ES-I3 (cell line): ENCODE measurements around the gene ATP13A1.
"Not testable (repeated sequence)": the region's sequence is repeated elsewhere in the genome, so short reads cannot be mapped to it uniquely, and the experiment has no call there.

Experiments
- H3K36me3 ChIP-seq: 2 replicates; pipeline ENCODE4 v1.6.1; 2013; ENCODE audit warnings: mild to moderate bottlenecking, low read length, control low read depth, moderate library complexity; ENCODE audit not compliant: insufficient read depth
- H3K4me1 ChIP-seq: 2 replicates; pipeline ENCODE4 v1.6.1; 2013; ENCODE audit warnings: mild to moderate bottlenecking, control low read depth, low read length; ENCODE audit not compliant: insufficient read depth
- H3K9ac ChIP-seq: 2 replicates; pipeline ENCODE4 v1.6.1; 2013; ENCODE audit warnings: low read depth, mild to moderate bottlenecking, low read length, moderate library complexity
- H3K9me3 ChIP-seq: 2 replicates; pipeline ENCODE4 v1.6.1; 2013; ENCODE audit warnings: mild to moderate bottlenecking, low read length, moderate library complexity; ENCODE audit not compliant: control insufficient read depth, insufficient read depth

ATP13A1 gene

GRCh38 chr19:19679176-19680073 is 15.9 kb upstream of the ATP13A1 start:
- Histone ChIP-seq H3K4me1 (no peaks in the 10 kb centered on the region), H3K9me3 (peaks cover 34% of the 10 kb centered on the region), H3K9ac (no peak overlapping the region), H3K36me3 (peaks cover 37% of the 10 kb centered on the region)

GRCh38 chr19:19677579-19677978 is 14.1 kb upstream of the ATP13A1 start:
- H3K9me3 ChIP-seq = peaks cover 34% of the 10 kb centered on the region
- no peaks in the 10 kb centered on the region for H3K4me1 ChIP-seq
- no peak overlapping the region for H3K9ac ChIP-seq
- H3K36me3 ChIP-seq = peaks cover 37% of the 10 kb centered on the region

DNA sequence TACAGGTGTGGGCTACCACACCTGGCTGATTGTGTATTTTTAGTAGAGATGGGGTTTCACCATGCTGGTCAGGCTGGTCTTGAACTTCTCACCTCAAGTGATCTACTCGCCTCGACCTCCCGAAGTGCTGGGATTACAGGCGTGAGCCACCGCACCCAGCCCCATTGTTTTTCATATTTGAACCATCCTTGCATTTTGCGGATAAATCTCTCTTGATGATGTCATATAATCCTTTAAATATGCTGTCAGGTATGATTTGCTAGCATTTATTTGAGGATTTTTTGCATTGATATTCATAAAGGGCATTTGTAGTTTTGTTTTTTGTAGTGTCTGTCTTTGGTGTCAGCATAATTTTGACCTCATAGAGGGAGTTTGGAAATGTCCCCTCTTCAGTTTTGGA is 10.8 kb upstream of the ATP13A1 start:
- Histone ChIP-seq H3K36me3 (peaks cover 27% of the 10 kb centered on the region), H3K9ac (no peak overlapping the region), H3K9me3 (peaks cover 23% of the 10 kb centered on the region), H3K4me1 (peaks cover 4% of the 10 kb centered on the region; the same call in 1 of the 2 replicates)

- peaks cover 14% of the 10 kb centered on the region for H3K36me3 ChIP-seq
- peaks cover 8% of the 10 kb centered on the region for H3K9me3 ChIP-seq
- H3K9ac ChIP-seq = no peak overlapping the region
- H3K4me1 ChIP-seq = peaks cover 4% of the 10 kb centered on the region; the same call in 1 of the 2 replicates
Measured at GRCh38 chr19:19672816-19673215, 9.3 kb upstream of the ATP13A1 start.

- Histone ChIP-seq H3K36me3 (no peaks in the 10 kb centered on the region), H3K9me3 (no peaks in the 10 kb centered on the region), H3K4me1 (peaks cover 4% of the 10 kb centered on the region; the same call in 1 of the 2 replicates), H3K9ac (peak overlapping the region; percentile 75; the same call in 1 of the 2 replicates)
Measured at GRCh38 chr19:19670070-19670551, 6.6 kb upstream of the ATP13A1 start.

DNA sequence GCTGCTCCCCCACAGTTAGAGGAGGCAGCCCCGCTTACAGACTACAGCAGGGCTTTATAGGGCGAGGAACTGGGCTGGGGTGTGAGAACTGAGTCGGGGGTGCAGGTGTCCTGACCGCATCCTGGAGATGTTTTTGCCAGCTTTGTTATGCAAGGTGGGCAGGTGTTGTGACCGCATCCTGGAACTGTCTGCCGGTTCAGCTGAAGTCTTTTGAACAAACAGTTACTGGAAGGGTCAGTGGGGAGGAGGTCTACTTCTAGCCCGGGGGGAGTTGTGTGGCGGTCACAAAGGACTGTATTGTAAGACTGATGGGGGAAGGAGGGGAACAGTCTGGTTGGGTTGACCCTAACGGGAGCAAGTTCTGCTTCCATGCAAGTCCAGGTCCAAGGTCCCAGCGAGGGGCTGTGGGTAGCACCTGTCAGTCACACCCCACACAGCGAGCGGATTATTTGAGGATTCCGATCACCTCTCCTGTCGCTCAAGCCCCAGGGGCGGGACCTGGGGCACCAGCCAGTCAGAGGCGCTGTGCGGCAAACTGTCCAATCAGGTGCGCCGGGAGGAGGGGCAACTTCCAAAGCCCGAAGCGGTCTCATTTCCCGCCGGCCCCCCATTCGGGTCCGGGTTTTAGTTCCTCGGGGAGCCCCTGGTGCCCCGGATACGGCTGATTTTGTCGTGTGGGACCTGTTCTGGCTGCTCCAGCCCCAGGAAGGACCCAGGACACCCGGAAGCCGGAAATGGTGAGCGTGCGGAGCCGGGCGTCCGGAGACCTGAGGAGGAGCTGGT is 4.9 kb upstream of the ATP13A1 start, which contains the start of gene ZNF101:
Gene ZNF101 (plus strand): TSS at position 610 of the 783 bp plus-strand sequence. CDS start 125 bp downstream, at position 735.
- Histone ChIP-seq H3K4me1 (peaks cover 4% of the 10 kb centered on the region; the same call in 1 of the 2 replicates), H3K36me3 (no peaks in the 10 kb centered on the region), H3K9ac (peak within 1 kb of the TSS; percentile 75), H3K9me3 (no peaks in the 10 kb centered on the region)

DNA sequence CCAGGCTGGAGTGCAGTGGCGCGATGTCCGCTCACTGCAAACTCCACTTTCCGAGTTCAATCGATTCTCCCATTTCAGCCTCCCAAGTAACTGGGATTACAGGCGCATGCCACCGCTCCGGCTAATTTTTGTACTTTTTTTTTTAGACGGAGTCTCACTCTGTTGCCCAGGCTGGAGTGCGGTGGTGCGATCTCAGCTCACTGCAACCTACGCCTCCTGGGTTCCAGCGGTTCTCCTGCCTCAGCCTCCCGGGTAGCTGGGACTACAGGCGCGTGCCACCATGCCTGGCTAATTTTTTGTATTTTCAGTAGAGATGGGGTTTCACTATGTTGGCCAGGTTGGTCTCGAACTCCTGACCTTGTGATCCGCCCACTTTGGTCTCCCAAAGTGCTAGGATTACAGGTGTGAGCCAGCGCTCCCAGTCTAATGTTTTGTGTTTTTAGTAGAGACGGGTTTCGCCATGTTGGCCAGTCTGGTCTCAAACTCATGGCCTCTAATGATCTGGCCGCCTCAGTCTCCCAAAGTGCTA is 2.0 kb upstream of the ATP13A1 start:
- peaks cover 15% of the 10 kb centered on the region; the same call in 1 of the 2 replicates for H3K4me1 ChIP-seq
- not testable (repeated sequence) for H3K9ac ChIP-seq, H3K36me3 ChIP-seq, H3K9me3 ChIP-seq

DNA sequence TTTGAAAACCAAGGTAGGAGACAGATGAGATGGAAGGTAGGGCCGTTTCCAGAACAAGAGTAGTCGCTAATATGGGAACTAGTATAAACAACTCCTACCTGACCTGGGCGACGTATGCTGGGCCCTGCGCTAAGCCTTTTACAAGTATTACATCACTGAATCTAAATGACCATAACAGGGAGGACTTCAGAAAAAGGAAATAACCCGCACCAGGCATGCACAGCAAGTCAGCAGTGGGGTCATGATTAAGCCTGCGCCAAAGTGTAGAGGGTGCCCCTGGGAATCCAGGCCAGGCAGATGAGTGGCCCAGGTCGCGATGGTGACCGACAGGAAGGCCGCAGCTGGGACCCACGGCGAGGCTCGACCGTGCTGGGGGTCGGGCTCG is 613 bp downstream of the ATP13A1 start:
- H3K9ac ChIP-seq = peak overlapping the region; percentile 88
- H3K9me3 ChIP-seq = no peaks in the 10 kb centered on the region
- H3K4me1 ChIP-seq = peaks cover 12% of the 10 kb centered on the region; the same call in 1 of the 2 replicates
- peaks cover 12% of the 10 kb centered on the region for H3K36me3 ChIP-seq

GRCh38 chr19:19662344-19662743 is 1.1 kb downstream of the ATP13A1 start:
- H3K9ac ChIP-seq = peak overlapping the region; percentile 88; the same call in 1 of the 2 replicates
- no peaks in the 10 kb centered on the region for H3K9me3 ChIP-seq
- peaks cover 14% of the 10 kb centered on the region for H3K36me3 ChIP-seq
- H3K4me1 ChIP-seq = peaks cover 12% of the 10 kb centered on the region; the same call in 1 of the 2 replicates

GRCh38 chr19:19661675-19662251 is 1.7 kb downstream of the ATP13A1 start:
- Histone ChIP-seq H3K9ac (no peak overlapping the region), H3K4me1 (peaks cover 12% of the 10 kb centered on the region; the same call in 1 of the 2 replicates), H3K36me3 (peaks cover 20% of the 10 kb centered on the region), H3K9me3 (no peaks in the 10 kb centered on the region)

DNA sequence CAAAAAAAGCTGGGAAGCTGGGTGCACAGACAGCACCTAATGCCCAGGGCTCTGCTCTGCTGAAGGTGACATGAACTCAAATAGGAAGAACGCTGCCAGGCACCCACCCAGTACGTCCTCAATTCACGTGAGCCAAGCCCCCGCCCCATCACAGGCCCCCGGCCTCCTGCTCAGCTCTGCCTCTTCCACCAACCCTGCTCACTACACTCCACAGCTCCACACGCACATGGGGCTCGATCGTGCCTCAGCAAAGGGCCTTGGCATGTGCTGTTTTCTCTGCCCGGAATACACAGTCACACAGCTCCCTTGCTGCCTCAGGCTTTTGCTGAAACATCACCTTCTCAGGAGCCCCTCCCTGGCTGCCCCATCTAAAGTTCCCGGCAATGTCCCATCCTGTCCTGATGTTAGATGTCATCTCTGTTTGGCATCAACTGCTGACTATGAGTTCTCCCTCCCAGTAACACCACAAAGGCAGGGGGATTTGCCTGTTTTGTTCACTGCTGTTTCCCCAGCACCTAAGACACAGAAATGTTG is 2.3 kb downstream of the ATP13A1 start:
- Histone ChIP-seq H3K36me3 (peaks cover 25% of the 10 kb centered on the region), H3K9ac (no peak overlapping the region), H3K9me3 (no peaks in the 10 kb centered on the region), H3K4me1 (peaks cover 12% of the 10 kb centered on the region; the same call in 1 of the 2 replicates)

GRCh38 chr19:19659646-19660245 is 3.7 kb downstream of the ATP13A1 start:
- H3K9me3 ChIP-seq = no peaks in the 10 kb centered on the region
- peaks cover 12% of the 10 kb centered on the region; the same call in 1 of the 2 replicates for H3K4me1 ChIP-seq
- H3K9ac ChIP-seq = no peak overlapping the region
- peaks cover 28% of the 10 kb centered on the region for H3K36me3 ChIP-seq

- Histone ChIP-seq H3K9ac (no peak overlapping the region), H3K36me3 (peaks cover 28% of the 10 kb centered on the region)
Measured at GRCh38 chr19:19657397-19657783, 6.1 kb downstream of the ATP13A1 start.

More at GRCh38 chr19:19657397-19657783, 6.1 kb downstream of the ATP13A1 start:
- Histone ChIP-seq H3K9me3 (no peaks in the 10 kb centered on the region), H3K4me1 (peaks cover 10% of the 10 kb centered on the region; the same call in 1 of the 2 replicates)
